ENCODE measurements around the gene NHLRC4. TPM values are rescaled to one million over a fixed set of nuclear protein-coding genes. Genes with fewer than 3 reads are reported as not detected.

Gene NHLRC4
- total and polyA plus RNA-seq, 9 of the 15 experiments (the other 6 are each of a cell fraction or from before 2014, with no cell fraction given) = 0.24 to 3.7 (median 1.3) TPM; not detected in 2

DNA sequence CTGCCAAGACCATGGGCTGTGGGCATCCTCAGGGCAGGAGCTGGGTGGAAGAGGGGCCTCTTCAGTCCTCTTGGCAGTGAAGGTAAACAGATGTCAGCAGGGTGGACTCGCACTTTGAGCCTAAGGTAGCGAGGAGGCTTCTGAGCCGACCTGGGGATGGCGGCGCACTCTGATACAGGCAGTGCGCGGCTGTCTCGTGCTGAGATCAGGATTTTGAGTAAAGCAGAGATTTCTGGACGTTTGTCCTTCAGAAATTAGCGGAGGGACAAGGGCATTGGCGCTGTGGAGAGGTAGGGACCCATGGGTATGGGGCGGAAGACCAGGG, 29.9 kb downstream of the NHLRC4 start:
- no peaks in the 10 kb centered on the region for H3K9me3 ChIP-seq (replicated peaks; ENCODE audit: control insufficient read depth, insufficient read depth, low read depth, low read length)
- peaks cover 50% of the 10 kb centered on the region; the same call in 2 of the 3 replicates for H3K36me3 ChIP-seq (ENCODE audit: control insufficient read depth, insufficient read depth, low read length)
- H3K27ac ChIP-seq (ENCODE audit: extremely low read depth, low read depth, low read length) = no peak overlapping the region
- no peak for FAIRE-seq
- H3K4me3 ChIP-seq = no peak overlapping the region
- H3K4me2 ChIP-seq (ENCODE audit: insufficient read depth, low read length) = no peak overlapping the region
- H2AFZ ChIP-seq (ENCODE audit: low read depth, low read length) = no peak overlapping the region
- no peak for TF ChIP-seq ZNF766 (CRISPR knock-in tag; conservative IDR thresholded peaks at IDR 0.05)
- no peak for TF ChIP-seq ZNF717 (CRISPR knock-in tag; IDR thresholded peaks at IDR 0.05)
- TF ChIP-seq SREBF2 (CRISPR knock-in tag; IDR thresholded peaks at IDR 0.05) = no peak
- TF ChIP-seq, protein P1, sequence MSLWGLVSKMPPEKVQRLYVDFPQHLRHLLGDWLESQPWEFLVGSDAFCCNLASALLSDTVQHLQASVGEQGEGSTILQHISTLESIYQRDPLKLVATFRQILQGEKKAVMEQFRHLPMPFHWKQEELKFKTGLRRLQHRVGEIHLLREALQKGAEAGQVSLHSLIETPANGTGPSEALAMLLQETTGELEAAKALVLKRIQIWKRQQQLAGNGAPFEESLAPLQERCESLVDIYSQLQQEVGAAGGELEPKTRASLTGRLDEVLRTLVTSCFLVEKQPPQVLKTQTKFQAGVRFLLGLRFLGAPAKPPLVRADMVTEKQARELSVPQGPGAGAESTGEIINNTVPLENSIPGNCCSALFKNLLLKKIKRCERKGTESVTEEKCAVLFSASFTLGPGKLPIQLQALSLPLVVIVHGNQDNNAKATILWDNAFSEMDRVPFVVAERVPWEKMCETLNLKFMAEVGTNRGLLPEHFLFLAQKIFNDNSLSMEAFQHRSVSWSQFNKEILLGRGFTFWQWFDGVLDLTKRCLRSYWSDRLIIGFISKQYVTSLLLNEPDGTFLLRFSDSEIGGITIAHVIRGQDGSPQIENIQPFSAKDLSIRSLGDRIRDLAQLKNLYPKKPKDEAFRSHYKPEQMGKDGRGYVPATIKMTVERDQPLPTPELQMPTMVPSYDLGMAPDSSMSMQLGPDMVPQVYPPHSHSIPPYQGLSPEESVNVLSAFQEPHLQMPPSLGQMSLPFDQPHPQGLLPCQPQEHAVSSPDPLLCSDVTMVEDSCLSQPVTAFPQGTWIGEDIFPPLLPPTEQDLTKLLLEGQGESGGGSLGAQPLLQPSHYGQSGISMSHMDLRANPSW (CRISPR knock-in tag; IDR thresholded peaks at IDR 0.05) = no peak
- TF ChIP-seq, protein P2, sequence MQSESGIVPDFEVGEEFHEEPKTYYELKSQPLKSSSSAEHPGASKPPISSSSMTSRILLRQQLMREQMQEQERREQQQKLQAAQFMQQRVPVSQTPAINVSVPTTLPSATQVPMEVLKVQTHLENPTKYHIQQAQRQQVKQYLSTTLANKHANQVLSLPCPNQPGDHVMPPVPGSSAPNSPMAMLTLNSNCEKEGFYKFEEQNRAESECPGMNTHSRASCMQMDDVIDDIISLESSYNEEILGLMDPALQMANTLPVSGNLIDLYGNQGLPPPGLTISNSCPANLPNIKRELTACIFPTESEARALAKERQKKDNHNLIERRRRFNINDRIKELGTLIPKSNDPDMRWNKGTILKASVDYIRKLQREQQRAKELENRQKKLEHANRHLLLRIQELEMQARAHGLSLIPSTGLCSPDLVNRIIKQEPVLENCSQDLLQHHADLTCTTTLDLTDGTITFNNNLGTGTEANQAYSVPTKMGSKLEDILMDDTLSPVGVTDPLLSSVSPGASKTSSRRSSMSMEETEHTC (IDR thresholded peaks at IDR 0.05) = no peak
- no peak for TF ChIP-seq NR2C2 (CRISPR knock-in tag; IDR thresholded peaks at IDR 0.05)
- TF ChIP-seq NR2C2 (tag; IDR thresholded peaks at IDR 0.05) = no peak
- ATAC-seq = no peak
- in situ Hi-C loops (cut with MboI) = no loop called here
- peaks cover 5% of the 10 kb centered on the region for H3K9me1 ChIP-seq (ENCODE audit: control insufficient read depth, insufficient read depth, low read length)
- peak overlapping the region in 1 of 2 experiments; percentile 50; a peak in 2 of 4 replicates for H3K9ac ChIP-seq (ENCODE audit: insufficient read depth in 1 of 2, low read depth in 2 of 2, low read length in 2 of 2)
- H4K20me1 ChIP-seq (replicated peaks; ENCODE audit: control insufficient read depth, insufficient read depth, low read length) = peaks cover 6% of the 10 kb centered on the region
- H3K4me1 ChIP-seq (replicated peaks in 1 of 2; ENCODE audit: control insufficient read depth in 2 of 2, insufficient read depth in 2 of 2, low read length in 2 of 2) = peaks cover 0 to 37% of the 10 kb centered on the region in 2 experiments; a peak in 3 of 5 replicates
- BruUV-seq (replicated peaks) = no TSS peak
- peaks cover 70% of the 10 kb centered on the region for H3K79me2 ChIP-seq (ENCODE audit: control insufficient read depth, insufficient read depth, low read length)
- no peaks in the 10 kb centered on the region for H3K27me3 ChIP-seq (ENCODE audit: control insufficient read depth in 2 of 2, insufficient read depth in 2 of 2, low read length in 2 of 2)
- no peak for DNase-seq (ENCODE audit: extremely low read depth in 1 of 4, low spot score in 3 of 4)
- ChIA-PET POLR2A (no interaction called here), CTCF (ENCODE audit: low intra/inter-chr PET ratio) (no interaction called here)
- intact Hi-C loops (cut with micrococcal nuclease) = no loop called here
- WGBS (ENCODE audit: insufficient coverage, low coverage, missing lambda C conversion rate) = 91% methylated on average over 12 of the region's 12 CpGs
